Activated CD4-positive, alpha-beta T cell treated with anti-CD3 and anti-CD28 coated beads for 1 hour (primary cell): ENCODE results near the gene SIK3.
A peak's percentile ranks its signal among the peaks of the same experiment; 100 is the strongest.
"Not testable (repeated sequence)": the region's sequence is repeated elsewhere in the genome, so short reads cannot be mapped to it uniquely, and the experiment has no call there.

Source experiments
- DNase-seq: peaks from one replicate; pipeline ENCODE4 v3.0.0-alpha.2; 2020

The SIK3 gene

GRCh38 chr11:117098269-117099232, at the start of gene SIK3:
SIK3 (minus strand) TSS chr11:117098428; CDS start chr11:117098415, 13 bp downstream.
- DNase-seq, result peak; percentile 93

DNA sequence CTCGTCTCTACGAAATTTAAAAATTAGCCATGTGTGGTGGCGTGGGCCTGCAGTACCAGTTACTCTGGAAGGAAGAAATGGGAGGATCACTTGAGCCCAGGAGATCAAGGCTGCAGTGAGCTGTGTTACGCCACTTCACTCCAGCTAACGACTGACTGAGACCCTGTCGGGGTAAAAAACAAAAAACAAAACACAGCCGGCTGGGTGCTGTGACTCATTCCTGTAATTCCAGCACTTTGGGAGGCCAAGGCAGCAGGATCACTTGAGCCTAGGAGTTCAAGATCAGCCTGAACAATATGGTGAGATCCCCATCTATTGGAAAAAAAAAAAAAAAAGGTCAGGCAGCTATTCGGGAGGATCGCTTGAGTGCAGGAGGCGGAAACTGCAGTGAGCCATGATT, 48.3 kb upstream of the SIK3 start:
- DNase-seq, result no peak

DNA sequence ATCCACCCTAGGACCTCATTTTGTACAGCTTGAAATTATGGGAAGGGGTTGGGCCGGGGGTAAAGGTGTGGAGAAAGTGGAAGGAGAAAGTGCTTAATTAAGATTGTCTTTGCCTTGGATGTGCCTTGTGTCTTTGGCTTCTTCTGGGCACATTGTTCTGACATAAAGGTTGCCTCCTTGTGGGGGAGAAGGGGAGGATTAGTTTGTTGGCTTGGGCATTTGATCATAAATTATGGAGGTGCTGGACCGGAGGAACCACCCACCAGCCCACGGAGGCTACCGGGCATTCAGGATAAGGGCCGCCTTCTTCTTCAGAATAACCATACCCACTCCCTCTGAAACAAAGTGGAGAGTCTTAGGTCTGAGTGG, 47.1 kb upstream of the SIK3 start:
- no peak for DNase-seq

DNA sequence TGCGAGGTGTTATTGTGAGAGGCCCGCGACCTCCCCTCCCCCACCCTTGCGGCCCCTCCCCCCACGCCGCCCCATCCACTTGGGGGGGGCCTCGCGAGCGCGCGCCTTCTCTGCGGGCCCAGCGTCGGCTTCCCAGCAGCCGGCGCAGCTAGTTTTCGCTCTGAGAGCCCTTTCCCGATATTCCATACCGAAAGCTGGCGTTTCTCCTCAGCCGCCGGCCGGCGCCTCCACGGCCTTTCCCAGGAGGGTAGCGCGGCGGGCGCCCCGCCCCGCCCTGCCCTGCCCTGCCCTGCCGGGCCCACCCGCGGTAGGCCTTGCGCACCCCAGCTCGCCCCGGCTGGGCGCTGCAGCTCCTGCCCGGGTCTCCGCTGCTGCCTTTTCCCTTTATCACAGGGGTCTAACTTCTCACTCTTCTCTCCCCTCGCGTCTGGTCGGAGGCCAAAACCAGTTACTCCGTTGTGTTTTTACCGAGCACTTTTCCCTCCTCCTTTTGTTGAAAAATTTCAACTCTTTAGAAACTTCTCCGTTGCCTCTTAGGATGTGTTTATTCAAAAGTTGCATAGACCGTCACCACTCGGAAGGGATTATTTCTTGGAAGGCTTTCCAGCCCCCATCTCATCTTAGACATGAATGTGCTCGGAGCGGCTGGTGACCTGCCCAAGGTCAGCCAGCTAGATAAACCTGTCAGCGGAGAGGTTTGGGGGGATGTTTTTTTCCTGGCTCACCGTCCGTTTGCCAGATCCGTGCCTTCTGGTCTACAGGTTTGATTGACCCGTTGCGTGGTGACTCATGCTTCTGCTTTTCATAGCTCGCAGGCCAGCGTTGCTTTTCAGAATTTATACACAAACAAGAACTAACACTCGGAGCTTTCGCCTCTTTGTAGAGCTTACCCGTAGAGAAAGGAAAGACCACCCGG, 46.5 kb upstream of the SIK3 start:
- peak; percentile 8 for DNase-seq

- peak; percentile 88 for DNase-seq
Measured at GRCh38 chr11:117143871-117144476, 45.7 kb upstream of the SIK3 start, which contains the start of gene PAFAH1B2. PAFAH1B2 (plus strand) TSS chr11:117144287; CDS start chr11:117152448, 8,161 bp downstream.

DNA sequence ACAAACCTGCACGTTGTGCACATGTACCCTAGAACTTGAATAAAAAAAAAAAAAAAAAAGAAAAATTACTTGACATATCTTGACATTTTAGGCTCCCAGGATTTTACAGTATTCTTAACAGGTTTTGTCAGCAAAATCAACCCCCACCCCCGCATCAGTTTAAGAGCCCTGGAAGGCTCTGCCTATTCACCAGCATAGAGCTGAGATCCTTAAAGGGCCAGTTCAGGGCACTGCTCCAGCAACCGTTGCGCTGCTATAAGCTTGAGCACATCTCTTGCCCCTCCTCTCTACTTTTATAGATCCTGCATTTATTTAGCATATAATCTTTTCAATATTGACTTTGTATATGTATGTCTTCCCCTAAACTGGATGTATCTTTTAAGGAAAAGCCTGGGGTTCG, 45.2 kb upstream of the SIK3 start:
- no peak for DNase-seq

GRCh38 chr11:117137223-117138086, 39.2 kb upstream of the SIK3 start:
- not testable (repeated sequence) for DNase-seq

- not testable (repeated sequence) for DNase-seq
Measured at GRCh38 chr11:117134979-117135378, 36.8 kb upstream of the SIK3 start.

DNA sequence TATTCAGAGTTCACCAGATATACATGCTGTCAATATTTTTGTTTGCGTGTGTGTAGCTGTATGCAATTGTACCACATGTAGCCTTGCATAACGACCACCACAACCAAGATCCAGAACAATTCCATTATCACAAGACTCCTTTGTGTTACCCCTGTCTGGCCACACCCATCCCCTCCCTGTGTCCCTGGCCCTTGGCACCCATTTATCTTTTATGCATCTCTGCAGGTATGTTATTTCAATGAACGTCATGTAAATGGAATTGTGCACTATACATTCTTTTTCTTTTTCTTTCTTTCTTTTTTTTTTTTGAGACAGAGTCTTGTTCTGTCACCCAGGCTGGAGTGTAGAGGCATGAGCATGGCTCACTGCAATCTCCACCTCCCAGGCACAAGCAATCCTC, 36.2 kb upstream of the SIK3 start:
- no peak for DNase-seq

DNA sequence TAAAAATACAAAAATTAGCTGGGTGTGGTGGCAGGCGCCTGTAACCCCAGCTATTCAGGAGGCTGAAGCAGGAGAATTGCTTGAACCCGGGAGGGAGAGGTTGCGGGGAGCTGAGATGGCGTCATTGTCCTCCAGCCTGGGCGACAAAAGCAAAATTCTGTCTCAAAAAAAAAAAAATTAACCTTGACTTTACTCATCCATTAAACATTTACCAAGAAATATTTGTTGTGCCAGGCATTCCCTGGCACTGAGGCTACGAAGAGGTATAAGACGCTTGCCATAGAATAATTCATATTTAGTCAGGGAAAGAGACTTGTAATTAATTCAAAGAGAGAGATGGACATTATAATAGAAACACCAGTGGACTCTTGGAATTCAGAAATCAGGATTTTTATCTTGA, 32.7 kb upstream of the SIK3 start:
- DNase-seq, result no peak

DNA sequence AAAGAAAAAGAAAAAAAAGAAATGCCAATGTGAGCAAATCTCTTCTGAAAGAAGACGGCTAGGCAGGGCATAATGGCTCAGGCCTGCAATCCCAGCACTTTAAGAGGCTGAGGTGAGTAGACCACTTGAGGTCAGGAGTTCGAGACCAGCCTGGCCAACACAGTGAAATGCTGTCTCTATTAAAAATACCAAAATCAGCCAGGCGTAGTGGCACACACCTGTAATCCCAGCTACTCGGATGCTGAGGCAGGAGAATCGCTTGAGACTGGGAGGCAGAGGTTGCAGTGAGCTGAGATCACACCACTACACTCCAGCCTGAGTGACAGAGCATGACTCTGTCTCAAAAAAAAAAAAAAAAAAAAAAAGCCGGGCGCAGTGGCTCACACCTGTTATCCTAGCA, 32.2 kb upstream of the SIK3 start:
- not testable (repeated sequence) for DNase-seq

DNA sequence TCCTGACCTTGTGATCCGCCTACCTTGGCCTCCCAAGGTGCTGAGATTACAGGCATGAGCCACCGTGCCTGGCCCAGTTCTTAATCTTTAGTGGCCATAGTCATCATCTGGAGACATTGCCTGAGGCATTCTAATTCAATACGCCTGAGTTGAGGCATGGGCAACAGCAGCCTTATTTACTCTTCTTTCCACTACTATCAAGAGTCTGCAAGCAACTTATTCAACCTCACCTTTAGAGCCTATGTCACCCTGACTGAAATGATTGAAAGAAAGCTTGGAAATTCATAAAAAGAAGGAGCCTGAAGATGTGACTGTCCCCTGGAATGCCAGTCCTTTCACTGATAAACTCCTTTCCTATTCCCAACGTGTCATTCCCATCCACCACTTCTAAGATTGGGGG, 30.1 kb upstream of the SIK3 start:
- DNase-seq, result no peak

- DNase-seq, result no peak
Measured at GRCh38 chr11:117127171-117127901, 29.1 kb upstream of the SIK3 start.

GRCh38 chr11:117126223-117126965, 28.2 kb upstream of the SIK3 start:
- no peak for DNase-seq

GRCh38 chr11:117122556-117122955, 24.3 kb upstream of the SIK3 start:
- no peak for DNase-seq

DNA sequence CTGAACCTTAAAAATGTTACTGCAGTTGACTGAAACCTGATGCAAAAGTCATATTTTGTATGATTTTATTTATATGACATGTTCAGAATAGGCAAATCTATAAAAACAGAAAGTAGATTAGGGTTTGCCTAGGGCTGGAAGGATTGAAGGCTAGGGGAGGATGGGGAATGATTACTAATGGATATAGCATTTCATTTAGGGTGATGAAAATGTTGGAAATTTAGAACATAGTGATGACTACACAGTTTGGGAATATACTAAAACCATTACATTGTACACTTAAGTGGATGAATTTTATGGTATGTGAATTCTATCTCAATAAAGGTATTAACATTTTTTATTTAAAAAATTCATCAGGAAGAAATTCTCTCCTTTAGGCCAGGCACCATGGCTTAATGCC, 22.9 kb upstream of the SIK3 start:
- DNase-seq, result no peak

- DNase-seq, result no peak
Measured at GRCh38 chr11:117117681-117118080, 19.5 kb upstream of the SIK3 start.

GRCh38 chr11:117112939-117113338, 14.7 kb upstream of the SIK3 start:
- DNase-seq, result not testable (repeated sequence)

DNA sequence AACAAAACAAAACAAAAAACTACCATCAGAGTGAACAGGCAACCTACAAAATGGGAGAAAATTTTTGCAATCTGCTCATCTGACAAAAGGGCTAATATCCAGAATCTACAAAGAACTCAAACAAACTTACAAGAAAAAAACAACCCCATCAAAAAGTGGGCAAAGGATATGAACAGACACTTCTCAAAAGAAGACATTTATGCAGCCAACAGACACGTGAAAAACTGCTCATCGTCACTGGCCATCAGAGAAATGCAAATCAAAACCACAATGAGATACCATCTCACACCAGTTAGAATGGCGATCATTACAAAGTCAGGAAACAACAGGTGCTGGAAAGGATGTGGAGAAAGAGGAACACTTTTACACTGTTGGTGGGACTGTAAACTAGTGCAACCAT, 14.3 kb upstream of the SIK3 start:
- not testable (repeated sequence) for DNase-seq

- DNase-seq, result no peak
Measured at GRCh38 chr11:117110294-117110950, 12.2 kb upstream of the SIK3 start.
